ENCODE measurements around the gene HERPUD2. TPM values are rescaled to one million over a fixed set of nuclear protein-coding genes. Genes with fewer than 3 reads are reported as not detected.
"Not testable (repeated sequence)": the region's sequence is repeated elsewhere in the genome, so short reads cannot be mapped to it uniquely, and the experiment has no call there.

The HERPUD2 gene
- total and polyA plus RNA-seq, 5 donors, result 8.4 to 16.8 (median 16.2) TPM

DNA sequence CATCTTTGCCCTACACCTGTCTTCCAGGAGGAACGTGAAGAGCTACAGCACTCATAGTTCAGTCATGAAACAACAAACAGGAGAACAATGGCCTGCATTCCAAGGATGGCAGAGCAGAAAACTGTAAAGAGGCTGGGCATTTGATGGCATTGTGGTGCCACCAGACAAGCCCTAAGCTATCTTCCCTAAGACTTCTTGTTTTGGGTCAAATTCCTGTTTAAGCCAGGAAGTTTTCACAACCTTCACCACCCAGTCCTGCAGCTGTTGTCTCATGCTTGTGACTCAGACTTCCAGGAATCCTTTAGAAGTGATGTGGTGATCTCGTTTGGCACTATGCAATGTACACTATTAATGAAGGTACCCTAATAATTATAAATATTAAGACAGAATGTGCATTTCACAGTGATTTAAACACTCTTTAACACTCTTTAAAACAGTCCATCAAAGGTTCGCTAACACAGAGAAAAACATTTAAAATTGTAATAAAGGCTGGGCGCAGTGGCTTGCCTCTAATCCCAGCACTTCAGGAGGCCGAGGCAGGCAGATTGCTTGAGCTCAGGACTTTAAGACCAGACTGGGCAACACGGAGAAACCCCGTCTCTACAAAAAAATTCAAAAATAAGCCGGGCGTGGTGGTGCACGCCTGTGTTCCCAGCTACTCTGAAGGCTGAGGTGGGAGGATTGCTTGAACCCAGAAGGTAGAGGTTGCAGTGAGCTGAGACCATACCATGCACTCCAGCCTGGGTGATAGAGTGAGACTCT is 2.7 kb upstream of the HERPUD2 start:
- ATAC-seq, result no peak
- Histone ChIP-seq H3K4me3 (ENCODE audit: low read length) (no peak overlapping the region), H3K4me1 (ENCODE audit: control insufficient read depth, insufficient read depth, low read length) (no peaks in the 10 kb centered on the region), H3K27ac (ENCODE audit: low read length) (no peak overlapping the region), H3K9me3 (ENCODE audit: control insufficient read depth, low read length) (no peaks in the 10 kb centered on the region), H3K27me3 (ENCODE audit: control insufficient read depth, insufficient read depth) (no peaks in the 10 kb centered on the region)
- WGBS, result 85% methylated on average over 10 of the region's 10 CpGs
- intact Hi-C loops (cut with DNase I), result no loop called here
- DNase-seq, result no peak

DNA sequence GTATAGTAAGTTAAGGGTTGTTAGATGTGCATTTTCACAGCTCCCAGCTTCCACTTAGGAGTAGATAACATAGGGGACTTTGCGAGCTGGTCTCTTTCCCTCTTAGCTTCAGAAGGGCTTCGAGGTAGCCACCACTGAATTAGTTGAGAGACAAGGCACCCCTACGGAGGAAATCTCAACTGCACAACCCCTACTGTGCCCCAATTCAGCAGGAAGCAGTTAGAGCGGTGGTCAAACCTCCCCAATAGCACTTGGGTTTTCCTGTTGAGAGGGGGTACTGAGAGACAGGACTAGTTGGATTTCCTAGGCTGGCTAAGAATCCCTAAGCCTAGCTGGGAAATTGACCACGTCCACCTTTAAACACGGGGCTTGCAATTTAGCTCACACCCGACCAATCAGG is 1.1 kb upstream of the HERPUD2 start:
- Histone ChIP-seq H3K27ac (ENCODE audit: low read length) (no peak overlapping the region), H3K27me3 (ENCODE audit: control insufficient read depth, insufficient read depth) (no peaks in the 10 kb centered on the region), H3K4me3 (ENCODE audit: low read length) (peak overlapping the region; percentile 70), H3K9me3 (ENCODE audit: control insufficient read depth, low read length) (no peaks in the 10 kb centered on the region), H3K4me1 (ENCODE audit: control insufficient read depth, insufficient read depth, low read length) (peaks cover 5% of the 10 kb centered on the region)
- 87% methylated on average over 7 of the region's 7 CpGs for WGBS
- DNase-seq (no peak), ATAC-seq (no peak)
- intact Hi-C loops (cut with DNase I), result no loop called here

DNA sequence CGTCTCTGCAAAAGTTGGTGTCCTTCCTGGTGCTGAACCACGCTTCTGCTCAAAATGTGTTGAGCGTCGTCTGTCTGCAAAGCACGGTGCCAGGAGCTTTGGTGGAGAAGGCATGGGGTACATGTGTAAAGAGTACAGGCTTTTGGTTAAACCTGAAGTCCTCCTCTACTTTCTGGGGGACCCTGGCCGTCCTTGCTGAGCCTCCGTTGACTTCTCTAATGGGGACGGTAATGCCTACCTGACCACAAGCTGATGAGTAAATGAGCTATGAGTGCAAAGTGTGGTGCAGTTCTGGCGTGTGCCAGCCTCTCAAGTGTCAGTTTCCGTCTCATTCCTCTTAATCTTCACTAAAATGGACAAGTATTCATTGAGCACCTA is 527 bp upstream of the HERPUD2 start:
- H3K9me3 ChIP-seq (ENCODE audit: control insufficient read depth, low read length), result no peaks in the 10 kb centered on the region
- H3K27me3 ChIP-seq (ENCODE audit: control insufficient read depth, insufficient read depth), result no peaks in the 10 kb centered on the region
- H3K27ac ChIP-seq (ENCODE audit: low read length), result peak overlapping the region; percentile 92
- peak overlapping the region; percentile 70 for H3K4me3 ChIP-seq (ENCODE audit: low read length)
- peaks cover 5% of the 10 kb centered on the region for H3K4me1 ChIP-seq (ENCODE audit: control insufficient read depth, insufficient read depth, low read length)
- intact Hi-C loops (cut with DNase I), result no loop called here
- WGBS, result 11% methylated on average over 10 of the region's 10 CpGs
- DNase-seq (no peak), ATAC-seq (no peak)

GRCh38 chr7:35694161-35694783 is 663 bp downstream of the HERPUD2 start:
- intact Hi-C loops (cut with DNase I), result no loop called here
- Histone ChIP-seq H3K9me3 (ENCODE audit: control insufficient read depth, low read length) (no peaks in the 10 kb centered on the region), H3K4me3 (ENCODE audit: low read length) (peak overlapping the region; percentile 70), H3K27me3 (ENCODE audit: control insufficient read depth, insufficient read depth) (no peaks in the 10 kb centered on the region), H3K27ac (ENCODE audit: low read length) (peak overlapping the region; percentile 92), H3K4me1 (ENCODE audit: control insufficient read depth, insufficient read depth, low read length) (peaks cover 6% of the 10 kb centered on the region)
- ATAC-seq (peak; percentile 18 to 48), DNase-seq (no peak)
- WGBS, result under 1% methylated on average over 40 of the region's 41 CpGs

- intact Hi-C loops (cut with DNase I), result no loop called here
- no peak for ATAC-seq
- Histone ChIP-seq H3K9me3 (ENCODE audit: control insufficient read depth, low read length) (no peaks in the 10 kb centered on the region), H3K4me3 (ENCODE audit: low read length) (peak overlapping the region; percentile 64), H3K4me1 (ENCODE audit: control insufficient read depth, insufficient read depth, low read length) (peaks cover 6% of the 10 kb centered on the region), H3K27ac (ENCODE audit: low read length) (no peak overlapping the region), H3K27me3 (ENCODE audit: control insufficient read depth, insufficient read depth) (no peaks in the 10 kb centered on the region)
- 44% methylated on average over 6 of the region's 6 CpGs for WGBS
- DNase-seq, result no peak
These were observed 3.1 kb downstream of the HERPUD2 start for GRCh38 chr7:35691827-35692307.

DNA sequence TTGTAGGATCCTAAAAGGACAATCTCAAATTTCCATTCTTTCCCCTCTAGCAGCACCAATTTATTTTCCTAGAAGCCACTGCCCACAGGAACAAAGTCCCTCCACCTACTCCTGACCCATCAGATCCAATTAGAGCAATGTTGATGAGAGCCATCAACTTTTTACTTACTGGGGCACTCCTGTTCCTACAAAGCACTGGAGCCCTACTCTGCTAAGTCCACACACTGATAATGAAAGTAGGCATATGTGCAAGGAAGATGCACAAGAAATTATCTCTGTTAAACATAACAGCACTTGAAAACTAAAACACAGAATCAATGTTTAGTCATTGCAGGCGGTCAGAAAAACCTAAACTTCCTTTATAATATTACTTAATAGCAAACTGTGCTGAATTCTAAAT is 3.6 kb downstream of the HERPUD2 start:
- DNase-seq (no peak), ATAC-seq (no peak)
- Histone ChIP-seq H3K4me3 (ENCODE audit: low read length) (peak overlapping the region; percentile 64), H3K27me3 (ENCODE audit: control insufficient read depth, insufficient read depth) (no peaks in the 10 kb centered on the region), H3K9me3 (ENCODE audit: control insufficient read depth, low read length) (no peaks in the 10 kb centered on the region), H3K4me1 (ENCODE audit: control insufficient read depth, insufficient read depth, low read length) (peaks cover 6% of the 10 kb centered on the region), H3K27ac (ENCODE audit: low read length) (no peak overlapping the region)
- 72% methylated on average over 1 of the region's 1 CpG for WGBS
- intact Hi-C loops (cut with DNase I), result no loop called here

- ATAC-seq; DNase-seq; H3K27ac ChIP-seq (ENCODE audit: low read length); H3K4me1 ChIP-seq (ENCODE audit: control insufficient read depth, insufficient read depth, low read length); intact Hi-C loops (cut with DNase I); H3K9me3 ChIP-seq (ENCODE audit: control insufficient read depth, low read length); H3K27me3 ChIP-seq (ENCODE audit: control insufficient read depth, insufficient read depth); H3K4me3 ChIP-seq (ENCODE audit: low read length): not testable (repeated sequence)
- WGBS, result 91% methylated on average over 10 of the region's 10 CpGs
These were observed 4.3 kb downstream of the HERPUD2 start for GRCh38 chr7:35690614-35691013.

GRCh38 chr7:35685781-35686180 is 9.2 kb downstream of the HERPUD2 start:
- Histone ChIP-seq H3K27ac (ENCODE audit: low read length) (no peak overlapping the region), H3K4me1 (ENCODE audit: control insufficient read depth, insufficient read depth, low read length) (peaks cover 3% of the 10 kb centered on the region), H3K9me3 (ENCODE audit: control insufficient read depth, low read length) (no peaks in the 10 kb centered on the region), H3K27me3 (ENCODE audit: control insufficient read depth, insufficient read depth) (no peaks in the 10 kb centered on the region), H3K4me3 (ENCODE audit: low read length) (no peak overlapping the region)
- DNase-seq (no peak), ATAC-seq (no peak)
- intact Hi-C loops (cut with DNase I), result no loop called here
- 99% methylated on average over 5 of the region's 5 CpGs for WGBS

DNA sequence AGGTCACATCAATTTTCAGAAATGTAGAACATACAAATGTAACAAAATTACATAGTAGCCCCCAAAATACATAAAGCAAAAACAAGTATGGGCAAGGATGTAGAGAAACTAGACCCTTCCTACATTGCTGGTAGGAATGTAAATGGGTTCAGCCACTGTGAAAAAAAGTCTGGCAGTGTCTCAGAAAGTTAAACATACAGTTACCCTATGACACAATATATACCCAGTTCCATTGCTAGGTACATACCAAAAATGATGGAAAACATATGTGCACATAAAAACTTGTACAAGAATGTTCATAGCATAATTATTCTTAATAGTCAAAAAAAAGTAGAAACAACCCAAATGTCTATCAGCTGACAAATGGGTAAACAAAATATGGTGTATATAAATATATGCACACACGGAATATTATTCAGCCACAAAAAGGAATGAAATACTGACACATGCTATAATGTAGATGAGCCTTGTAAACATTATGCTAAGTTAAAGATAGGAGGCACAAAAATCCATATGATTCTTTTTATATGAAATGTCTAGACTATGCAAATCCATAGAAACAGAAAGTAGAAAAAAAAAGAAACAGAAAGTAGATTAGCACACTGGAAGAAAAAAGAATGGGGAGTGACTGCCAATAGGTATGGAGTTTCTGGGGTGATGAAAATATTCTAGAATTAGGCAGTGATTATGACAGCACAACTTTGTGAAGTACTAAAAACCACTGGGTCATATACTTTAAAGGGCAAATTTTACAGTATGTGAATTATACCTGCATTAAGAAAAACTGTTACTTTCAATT is 13.5 kb downstream of the HERPUD2 start:
- peaks cover 5% of the 10 kb centered on the region for H3K4me1 ChIP-seq (ENCODE audit: control insufficient read depth, insufficient read depth, low read length)
- no peak overlapping the region for H3K4me3 ChIP-seq (ENCODE audit: low read length)
- WGBS, result 99% methylated on average over 1 of the region's 1 CpG
- H3K27ac ChIP-seq (ENCODE audit: low read length), result no peak overlapping the region
- no peak for DNase-seq
- intact Hi-C loops (cut with DNase I), result no loop called here
- no peak for ATAC-seq
- H3K27me3 ChIP-seq (ENCODE audit: control insufficient read depth, insufficient read depth), result no peaks in the 10 kb centered on the region
- H3K9me3 ChIP-seq (ENCODE audit: control insufficient read depth, low read length), result no peaks in the 10 kb centered on the region

DNA sequence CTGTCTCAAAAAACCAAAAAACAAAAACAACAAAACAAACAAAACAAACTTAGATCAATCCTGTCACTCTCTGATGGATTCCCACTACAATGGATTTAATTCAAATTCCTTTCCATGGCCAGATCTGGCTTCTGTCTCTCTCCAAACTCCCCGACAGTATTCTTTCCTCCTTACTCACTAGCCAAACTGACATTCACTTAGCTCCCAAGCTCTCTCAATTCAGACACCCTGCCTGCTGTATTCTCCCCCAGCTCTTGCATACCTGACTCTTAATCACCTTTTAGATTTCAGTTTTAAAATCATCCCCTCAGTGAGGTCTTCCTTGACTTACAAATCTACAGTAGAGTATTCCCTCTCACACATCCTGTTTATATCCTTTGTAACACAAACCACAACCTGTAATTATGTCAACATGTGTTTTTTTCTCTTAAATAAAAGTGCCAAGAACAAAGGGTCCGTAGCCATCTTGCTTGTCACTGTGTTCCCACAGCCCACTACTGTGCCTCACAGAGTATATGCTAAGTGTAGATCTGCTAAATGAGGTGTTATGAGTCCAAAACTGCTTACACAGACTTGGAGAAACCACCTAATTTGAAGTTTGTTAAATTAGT is 14.4 kb downstream of the HERPUD2 start:
- intact Hi-C loops (cut with DNase I), result no loop called here
- Histone ChIP-seq H3K27ac (ENCODE audit: low read length) (no peak overlapping the region), H3K4me3 (ENCODE audit: low read length) (no peak overlapping the region), H3K4me1 (ENCODE audit: control insufficient read depth, insufficient read depth, low read length) (peaks cover 8% of the 10 kb centered on the region), H3K27me3 (ENCODE audit: control insufficient read depth, insufficient read depth) (no peaks in the 10 kb centered on the region), H3K9me3 (ENCODE audit: control insufficient read depth, low read length) (no peaks in the 10 kb centered on the region)
- ATAC-seq, result no peak
- DNase-seq, result no peak
- 67% methylated on average over 2 of the region's 2 CpGs for WGBS
